HG03280 (cell line): Measurements from ENCODE around the gene DDX1.
"Not testable (repeated sequence)": the region's sequence is repeated elsewhere in the genome, so short reads cannot be mapped to it uniquely, and the experiment has no call there.

Source experiments
- ATAC-seq: cut with Tn5 transposase; IDR thresholded peaks from one replicate; pipeline ENCODE4 v1.9.1; 2021; ENCODE audit warnings: mild to moderate bottlenecking, moderate library complexity; ENCODE audit not compliant: unreplicated experiment

DDX1 gene

DNA sequence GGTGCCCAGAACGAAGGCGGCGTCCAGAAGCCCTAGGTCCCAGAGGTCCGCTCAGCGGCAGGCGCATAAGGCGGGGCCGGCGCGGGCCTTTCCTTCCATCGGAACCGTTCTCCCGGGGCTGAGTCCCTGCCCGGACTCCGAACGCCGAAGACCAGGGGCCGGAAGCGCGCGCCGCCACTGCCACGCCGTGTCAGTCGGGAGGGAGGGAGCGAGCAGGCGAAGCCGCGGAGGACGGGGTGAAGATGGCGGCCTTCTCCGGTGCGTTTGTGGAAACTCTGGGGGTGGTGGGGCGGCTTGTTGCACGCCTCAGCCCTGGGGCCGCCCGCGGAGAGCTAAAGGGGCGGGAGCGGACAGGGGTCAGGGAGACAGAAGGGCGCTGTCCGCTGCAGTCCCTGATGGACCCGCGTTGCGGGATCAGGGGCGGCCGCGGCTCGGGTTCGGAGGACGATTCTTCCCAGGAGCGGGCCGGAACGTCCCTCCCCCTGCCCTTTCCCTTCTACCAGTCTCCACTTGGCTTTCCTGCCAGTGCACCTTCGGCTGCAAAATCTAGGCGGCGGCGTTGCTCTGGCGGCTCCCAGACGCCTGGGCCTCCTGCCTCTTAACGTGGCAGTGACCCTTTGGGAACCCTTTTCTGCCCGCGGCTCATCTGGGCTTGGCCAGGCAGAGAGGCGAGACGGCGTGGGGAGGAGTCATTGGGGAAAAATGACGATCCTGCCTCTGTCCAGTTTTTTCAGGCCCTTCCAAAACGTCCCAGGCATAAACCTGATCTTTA, at the start of gene DDX1:
Gene DDX1 (plus strand): TSS at position 177 of the 772 bp plus-strand sequence. CDS start 66 bp downstream, at position 243.
- peak; percentile 95 for ATAC-seq

DNA sequence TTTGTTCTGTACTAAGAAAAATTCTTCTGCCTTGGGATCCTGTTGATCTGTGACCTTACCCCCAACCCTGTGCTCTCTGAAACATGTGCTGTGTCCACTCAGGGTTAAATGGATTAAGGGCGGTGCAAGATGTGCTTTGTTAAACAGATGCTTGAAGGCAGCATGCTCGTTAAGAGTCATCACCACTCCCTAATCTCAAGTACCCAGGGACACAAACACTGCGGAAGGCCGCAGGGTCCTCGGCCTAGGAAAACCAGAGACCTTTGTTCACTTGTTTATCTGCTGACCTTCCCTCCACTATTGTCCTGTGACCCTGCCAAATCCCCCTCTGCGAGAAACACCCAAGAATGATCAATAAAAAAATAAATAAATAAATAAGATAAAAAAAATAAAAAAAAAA, 49.4 kb upstream of the DDX1 start:
- not testable (repeated sequence) for ATAC-seq

DNA sequence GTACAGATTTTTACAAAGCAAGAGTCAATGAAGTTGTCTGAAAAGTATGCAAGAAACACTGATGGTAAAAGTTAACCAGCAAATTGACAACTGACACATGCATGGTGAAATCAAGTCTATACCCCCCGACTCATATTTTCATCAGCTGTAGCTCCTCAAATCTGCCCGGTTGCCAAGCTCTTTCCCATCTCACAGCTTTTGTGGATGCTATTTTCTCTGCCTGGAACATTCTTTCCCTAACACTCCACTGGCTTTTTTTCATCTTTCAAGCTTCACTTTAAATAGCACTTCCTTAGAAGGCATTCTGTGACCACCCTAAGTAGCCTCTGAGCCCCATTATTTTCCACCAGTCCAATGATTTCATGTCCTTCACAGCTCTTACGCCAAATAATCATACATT, 48.6 kb upstream of the DDX1 start:
- ATAC-seq, result no peak

DNA sequence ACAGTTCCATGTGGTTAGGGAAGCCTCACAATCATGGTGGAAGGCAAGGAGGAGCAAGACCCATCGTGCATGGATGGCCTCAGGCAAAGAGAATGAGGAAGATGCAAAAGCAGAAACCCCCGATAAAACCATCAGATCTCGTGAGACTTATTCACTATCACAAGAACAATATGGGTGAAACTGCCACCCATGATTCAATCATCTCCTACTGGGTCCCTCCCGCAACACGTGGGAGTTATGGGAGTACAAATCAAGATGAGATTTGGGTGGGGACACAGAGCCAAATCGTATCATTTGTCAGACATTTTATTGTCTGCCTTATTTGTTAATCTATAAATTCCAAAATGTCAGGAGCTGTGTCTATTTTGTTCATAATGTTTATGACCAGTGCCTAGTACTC, 48.1 kb upstream of the DDX1 start:
- ATAC-seq, result no peak

DNA sequence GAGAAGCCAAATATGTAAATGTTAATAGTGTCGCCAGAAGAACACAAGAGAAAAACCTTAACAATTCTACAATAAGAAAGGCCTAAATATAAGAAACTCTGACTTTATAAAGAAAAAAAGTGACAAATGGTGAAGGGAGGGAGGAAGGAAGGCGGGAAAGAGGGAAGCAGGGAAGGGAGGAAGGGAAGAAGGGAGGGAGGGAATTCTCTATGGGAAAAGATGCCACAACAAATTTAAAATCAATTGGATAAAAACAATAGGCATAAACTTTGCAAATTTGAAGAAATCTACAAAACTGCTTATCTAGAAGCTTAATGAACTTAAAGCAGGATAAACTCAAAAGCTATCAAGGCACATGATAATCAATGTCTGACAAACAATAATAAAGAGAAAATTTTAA, 47.4 kb upstream of the DDX1 start:
- ATAC-seq, result no peak

DNA sequence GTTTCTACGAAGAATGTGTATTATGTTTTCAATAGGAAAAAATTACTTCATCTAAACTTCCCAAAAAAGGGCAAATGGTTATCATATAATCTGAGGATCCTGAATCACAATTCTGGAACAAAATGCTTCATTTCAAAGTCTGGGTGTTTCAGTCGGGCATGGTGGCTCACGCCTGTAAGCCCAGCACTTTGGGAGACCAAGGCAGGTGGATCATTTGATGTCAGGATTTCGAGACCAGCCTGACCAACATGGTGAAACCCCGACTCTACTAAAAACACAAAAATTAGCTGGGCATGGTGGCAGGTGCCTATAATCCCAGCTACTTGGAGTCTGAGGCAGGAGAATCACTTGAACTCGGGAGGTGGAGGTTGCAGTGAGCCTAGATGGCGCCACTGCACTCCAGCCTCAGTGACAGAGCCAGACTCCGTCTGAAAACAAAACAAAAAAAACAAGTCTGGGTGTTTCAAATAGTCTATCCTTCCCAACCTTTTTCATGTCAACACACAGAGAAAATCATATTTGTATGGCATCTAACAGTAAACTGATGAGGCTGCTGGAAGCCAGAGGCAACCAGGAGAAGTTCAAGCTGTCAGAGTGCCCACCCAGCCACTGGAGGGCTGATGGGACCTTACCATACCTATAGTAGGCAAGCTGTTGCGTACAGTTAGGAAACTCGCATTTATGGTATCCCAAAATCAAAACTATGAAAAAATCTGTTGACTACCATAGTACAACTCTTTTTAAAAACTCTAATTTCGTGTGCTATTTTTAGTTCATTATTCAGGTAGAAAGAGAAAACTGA, 45.2 kb upstream of the DDX1 start:
- no peak for ATAC-seq

DNA sequence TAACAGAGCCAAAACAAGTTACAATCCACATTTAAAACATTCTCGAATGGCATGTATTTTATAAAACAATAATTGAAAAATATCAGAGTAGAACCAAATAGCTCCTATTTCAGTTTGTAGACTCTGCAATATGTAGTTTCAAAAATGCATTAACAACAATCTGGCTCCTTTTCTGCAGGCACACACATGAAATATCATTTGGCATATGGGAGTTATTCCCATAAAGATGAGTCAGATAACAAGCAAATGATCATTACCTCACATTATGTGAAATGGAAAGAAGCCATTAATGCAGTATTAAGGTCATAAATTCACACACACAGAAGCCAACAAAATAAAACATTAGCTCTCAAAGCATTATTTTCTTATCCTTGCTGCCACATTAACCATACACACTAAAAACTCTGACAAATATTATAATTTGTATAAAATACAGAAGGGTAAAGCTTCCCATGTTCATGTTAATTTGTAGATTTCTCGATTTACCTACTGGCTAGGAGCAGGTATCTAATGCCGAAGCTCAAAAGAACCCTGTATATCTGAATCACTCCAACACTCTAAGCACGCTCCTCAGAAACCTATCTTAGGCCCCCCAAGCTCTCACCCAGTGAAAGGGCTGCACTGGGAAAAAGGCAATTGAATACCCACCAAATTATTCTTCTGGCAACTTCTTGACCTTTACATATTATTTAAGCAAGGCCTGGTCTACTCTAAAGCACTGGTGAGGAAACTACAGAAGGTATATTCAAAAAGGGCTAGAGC, 44.4 kb upstream of the DDX1 start:
- ATAC-seq, result no peak

DNA sequence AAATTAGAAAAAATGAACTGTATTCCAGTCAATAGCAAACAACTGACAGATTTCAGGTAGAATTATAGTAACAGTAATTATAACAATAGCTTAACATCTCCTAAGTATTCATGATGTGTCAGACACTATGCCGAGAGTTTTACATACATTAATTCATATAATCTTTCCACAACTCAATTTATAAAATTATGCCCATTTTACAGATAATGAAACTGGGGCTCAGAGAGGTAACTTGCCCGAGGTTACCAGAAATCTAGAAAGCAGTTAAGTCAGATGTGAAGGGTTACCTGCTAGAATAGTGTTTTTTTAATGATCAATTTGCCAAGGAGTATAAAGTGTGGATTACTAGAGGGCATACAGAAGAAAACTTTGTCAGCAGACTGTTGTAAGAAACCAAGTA, 42.7 kb upstream of the DDX1 start:
- no peak for ATAC-seq

DNA sequence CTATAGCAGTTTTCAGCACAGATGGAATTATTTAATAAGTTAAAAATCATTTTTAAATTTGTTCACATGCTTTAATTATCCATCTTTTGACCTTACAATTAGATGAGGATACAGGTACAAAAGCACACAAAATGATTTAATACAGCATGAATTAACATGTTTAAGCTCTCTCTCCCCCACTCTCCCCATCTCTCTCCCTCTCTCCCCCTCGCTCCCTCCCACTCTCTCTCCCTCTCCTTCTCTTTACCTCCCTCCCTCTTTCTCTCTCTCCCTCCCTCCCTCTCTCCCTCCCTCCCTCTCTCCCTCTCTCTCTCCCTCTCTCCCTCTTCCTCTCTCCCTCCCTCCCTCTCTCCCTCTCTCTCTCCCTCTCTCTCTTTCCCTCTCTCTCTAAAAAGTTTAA, 38.1 kb upstream of the DDX1 start:
- no peak for ATAC-seq

DNA sequence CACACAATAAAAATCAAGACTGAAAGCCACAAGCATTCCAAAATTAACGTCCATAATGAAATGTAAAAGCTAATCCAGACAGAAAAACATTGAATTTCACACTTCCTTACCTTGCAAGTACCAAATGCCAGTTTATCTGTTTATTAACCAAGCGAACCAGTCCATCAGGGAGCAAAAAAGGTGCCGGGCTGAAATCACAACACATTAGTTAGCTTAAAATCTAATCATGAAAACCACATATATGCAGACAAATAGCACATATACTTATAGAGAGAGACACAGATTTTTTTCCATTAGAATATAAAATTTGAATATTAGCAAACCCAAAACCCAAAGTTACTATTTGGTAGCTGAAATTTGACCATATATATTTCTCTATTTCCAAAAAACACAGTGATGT, 37.7 kb upstream of the DDX1 start:
- ATAC-seq, result no peak

DNA sequence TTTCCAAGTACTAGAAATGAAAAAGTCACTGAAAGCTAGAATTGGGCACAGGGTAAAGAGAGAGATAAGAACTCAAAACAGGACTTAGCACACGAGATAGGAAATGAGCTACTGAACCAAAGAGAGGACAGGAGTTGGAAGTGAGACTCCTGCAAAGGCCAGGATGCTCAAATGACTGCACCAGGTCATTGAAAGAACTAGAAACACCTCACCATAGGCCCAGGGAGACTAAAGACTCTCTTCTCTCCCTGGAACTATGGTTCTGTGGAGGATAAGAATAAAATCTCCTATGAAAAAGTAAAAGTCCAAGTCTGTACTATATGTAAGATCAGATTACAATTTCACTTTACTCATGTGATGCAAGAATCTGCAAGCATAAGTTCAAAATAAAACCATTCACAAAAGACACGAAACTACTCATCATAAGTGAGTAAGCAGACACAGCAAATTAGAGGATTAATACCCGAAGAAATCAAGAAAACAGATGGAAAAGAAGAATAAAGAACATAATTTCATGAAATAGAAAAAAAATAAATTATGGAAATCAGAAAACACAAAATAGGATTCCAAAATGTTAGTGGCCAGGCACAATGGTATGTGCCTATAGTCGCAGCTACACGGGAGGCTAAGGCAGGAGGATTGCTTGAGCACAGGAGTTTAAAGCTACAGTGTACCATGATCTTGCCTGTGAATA, 37.0 kb upstream of the DDX1 start:
- no peak for ATAC-seq

DNA sequence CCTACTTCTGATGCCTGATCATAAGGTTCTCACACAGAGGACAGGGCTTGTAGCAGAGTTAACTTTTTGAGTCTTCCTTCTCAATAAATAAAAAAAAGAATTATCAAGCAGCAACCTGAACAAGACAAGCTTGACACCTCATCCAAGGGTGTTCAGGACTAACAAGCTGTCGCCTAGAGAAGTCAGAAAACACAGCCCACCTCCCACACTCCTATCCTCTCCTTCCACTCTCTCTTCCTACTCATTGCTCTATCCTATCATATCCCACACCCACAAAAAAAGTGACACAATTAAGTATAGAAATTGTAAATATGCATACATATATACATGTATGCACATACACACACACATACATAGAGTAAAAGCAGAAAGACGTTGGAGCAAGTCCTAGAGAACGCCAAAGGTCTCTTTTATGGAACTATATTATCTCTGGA, 35.9 kb upstream of the DDX1 start:
- ATAC-seq, result no peak

DNA sequence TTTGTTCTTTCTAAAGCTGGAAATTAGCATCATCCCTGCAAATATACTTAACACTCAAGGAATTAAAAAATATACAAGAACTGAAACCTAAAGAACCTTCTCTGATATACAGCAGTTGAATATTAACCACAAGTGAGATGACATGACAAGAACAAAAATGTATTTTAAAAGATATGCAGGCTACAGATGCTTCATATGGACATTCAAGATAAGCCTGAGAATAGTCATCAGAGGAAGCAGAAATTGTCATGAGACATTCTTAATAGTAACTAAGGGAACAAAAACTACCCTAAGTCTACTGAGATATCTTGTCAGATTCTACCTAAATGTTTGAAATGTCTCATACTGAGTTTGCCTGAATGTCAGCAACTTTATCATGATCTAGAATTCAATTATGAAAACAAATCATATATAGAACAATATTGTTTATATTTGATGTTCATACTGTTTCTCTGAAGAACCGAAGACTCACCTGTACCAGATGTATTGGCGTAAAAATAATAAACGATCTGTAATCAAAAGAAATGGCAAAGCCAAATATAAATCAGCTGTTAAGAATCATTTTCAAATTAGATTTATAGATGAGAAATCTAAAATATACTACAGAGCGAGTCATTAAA, 35.2 kb upstream of the DDX1 start:
- ATAC-seq, result no peak

DNA sequence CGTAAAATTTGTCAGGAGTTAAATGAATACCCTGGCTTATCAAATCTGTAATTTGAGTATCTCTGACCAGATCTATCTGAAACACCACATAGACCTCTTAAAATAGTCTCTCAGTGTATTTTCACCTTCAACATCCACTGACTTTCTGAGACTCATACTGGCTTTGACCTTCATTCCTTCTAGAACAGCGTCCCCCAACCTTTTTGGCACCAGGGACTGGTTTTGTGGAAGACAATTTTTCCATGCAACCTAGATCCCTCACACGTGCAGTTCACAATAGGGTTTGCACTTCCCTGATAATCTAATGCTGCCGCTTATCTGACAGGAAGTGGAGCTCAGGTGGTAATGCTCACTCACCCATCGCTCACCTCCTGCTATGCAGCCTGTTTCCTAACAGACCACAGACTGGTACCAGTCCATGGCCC, 33.8 kb upstream of the DDX1 start:
- no peak for ATAC-seq

DNA sequence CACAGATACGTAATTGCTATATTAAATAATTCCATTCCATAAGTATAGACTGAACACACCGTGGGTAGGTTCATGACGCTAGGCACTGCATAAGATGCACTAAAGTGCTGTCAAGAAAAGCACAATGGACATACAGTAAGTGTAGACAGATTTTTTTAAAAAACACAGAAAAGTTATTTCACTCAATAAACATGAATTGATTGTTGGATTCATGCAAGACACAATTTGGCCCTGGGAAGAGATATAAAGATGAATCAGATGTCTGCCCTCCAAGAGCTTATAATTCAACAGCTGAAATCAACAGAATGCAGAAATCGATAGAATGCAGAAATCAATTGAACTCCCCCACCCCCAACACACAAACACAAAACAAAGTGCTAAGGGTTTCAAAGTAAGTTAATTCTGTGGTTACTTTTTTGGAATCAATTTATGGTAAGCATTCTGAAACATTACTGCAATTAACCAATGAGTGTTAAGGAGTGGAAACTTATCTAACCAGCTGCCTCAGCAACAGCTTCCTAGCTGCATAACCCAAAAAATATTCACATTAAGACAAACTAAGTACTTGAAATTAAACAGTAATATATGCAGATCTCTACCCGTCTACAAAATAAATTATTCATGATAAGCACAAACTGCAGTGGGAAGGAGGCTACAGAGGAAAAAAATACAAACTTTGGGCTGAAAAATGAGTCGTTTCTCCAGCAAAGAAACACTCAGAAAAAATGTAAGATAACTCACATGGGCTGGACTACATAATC, 32.1 kb upstream of the DDX1 start:
- no peak for ATAC-seq

DNA sequence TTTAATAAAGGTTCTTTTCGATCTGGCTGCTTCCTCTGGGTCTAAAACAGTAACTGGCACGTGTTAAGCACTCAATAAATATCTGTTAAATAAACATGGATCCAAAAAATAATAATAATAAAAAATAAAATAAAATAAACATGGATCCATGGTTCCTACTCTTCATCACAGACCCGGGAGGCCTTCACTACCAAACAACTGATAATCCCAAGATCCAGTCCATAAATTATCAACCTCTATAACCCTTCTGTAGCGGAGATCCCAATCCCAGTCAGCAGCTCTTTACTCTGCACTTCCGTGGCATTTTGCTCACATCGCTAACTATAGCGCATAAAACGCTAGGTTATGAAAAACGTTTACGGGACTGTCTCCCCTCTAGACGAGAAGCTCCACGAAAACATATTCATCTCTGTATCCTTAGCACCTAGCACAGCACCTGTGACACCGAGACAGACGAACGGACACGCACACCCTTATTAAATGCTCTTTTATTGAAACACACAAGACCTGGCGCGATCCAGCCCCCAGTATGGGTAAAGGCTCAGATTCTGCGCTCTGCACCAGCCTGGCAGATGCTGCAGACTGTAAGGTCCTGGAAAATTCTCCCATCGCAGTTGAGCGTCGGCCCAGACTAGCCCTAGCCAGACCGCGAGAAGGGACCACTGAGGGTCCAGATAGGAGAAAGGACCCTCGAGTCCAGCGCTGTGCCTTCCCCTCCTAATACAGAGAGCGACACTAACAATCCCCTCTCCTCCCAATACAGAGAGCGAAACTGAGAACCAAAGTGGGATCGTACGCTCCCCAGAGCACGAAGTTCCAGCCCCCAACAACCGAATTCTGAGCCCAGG, 31.3 kb upstream of the DDX1 start:
- peak; percentile 39 for ATAC-seq

DNA sequence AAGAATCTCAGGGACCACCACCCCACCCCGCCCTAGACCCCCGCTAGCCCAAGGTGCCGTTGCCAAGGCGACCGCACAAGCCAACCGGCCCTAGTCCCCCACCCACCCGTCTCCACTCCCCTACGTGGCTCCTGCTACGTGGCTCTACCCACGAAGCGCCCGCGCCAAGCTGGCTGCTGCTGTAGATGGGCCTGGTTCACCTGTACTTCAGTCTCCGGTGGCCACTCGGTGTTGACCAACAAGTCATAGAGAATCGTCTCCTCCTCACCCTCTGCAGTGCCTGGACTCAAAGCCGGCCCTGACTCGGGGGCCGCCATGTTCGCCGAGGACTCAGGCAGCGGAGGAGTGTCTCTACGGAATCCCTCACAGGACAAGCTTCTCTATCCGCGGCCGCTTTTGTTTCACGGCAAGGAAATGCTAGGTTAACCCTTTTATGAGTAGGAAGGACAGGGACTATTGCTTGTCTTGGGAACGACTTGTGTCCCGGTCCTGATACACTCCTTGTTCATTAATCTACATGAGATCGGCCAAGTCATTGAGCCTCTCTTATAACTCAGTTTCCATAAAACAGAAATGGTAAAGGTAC, 30.6 kb upstream of the DDX1 start, which contains the start of gene NBAS:
Gene NBAS (minus strand): TSS at position 347 of the 586 bp plus-strand sequence. CDS start 30 bp downstream, at position 317.
- ATAC-seq, result peak; percentile 73
